K562 (cell line): ENCODE data around the gene TUBB4B. TPM values are rescaled to one million over a fixed set of nuclear protein-coding genes. Genes with fewer than 3 reads are reported as not detected.

ENCODE experiments used
- ATAC-seq: fragments of 200-7000 bp; cut with Tn5 transposase; 3 replicates; pipeline ENCODE4 v1.9.1; 2020; ENCODE audit warnings: moderate library complexity
- BruUV-seq: library from RNA; stranded (reverse); fragments of 400-500 nt; replicated peaks from 2 replicates; lab custom pipeline; 2021; lab: Mats Ljungman, UMichigan
- CTCF ChIA-PET: fragments of 300-600 bp; formaldehyde crosslinking; extraction: SDS; loops from one replicate; lab custom pipeline; 2021; ENCODE audit warnings: low intra/inter-chr PET ratio; lab: Yijun Ruan, JAX
- POLR2A ChIA-PET: fragments of 300-600, 350-650 bp; sonication (Branson Sonifier 250); formaldehyde crosslinking; extraction: SDS; loops from one replicate; lab custom pipeline; 2021; ENCODE audit warnings: antibody characterized with exemption, inconsistent platforms; lab: Yijun Ruan, JAX
- DNase-seq, 4 experiments: peaks; one replicate each; pipeline versions ENCODE4 v3.0.0 to v3.0.0-alpha.2; 2011 to 2018; ENCODE audit warnings: low spot score in 3 of 4, mixed read lengths in 3 of 4; ENCODE audit errors: extremely low read depth in 1 of 4
- FAIRE-seq: peaks from 2 replicates; lab custom pipeline; 2011; peaks lifted over from hg19 to GRCh38; lab: Jason Lieb, UNC
- H2AFZ ChIP-seq: 2 replicates; pipeline ENCODE4 v1.6.0; 2011; ENCODE audit warnings: low read depth, low read length, control low read depth, inconsistent platforms
- H3K27ac ChIP-seq: fragments of 200-600 bp; 3 replicates; pipeline ENCODE4 v1.8.0; 2011; ENCODE audit warnings: low read depth, mild to moderate bottlenecking, control low read depth, inconsistent platforms, low read length, moderate library complexity, mixed read lengths; ENCODE audit errors: extremely low read depth
- H3K27me3 ChIP-seq, 2 experiments: fragments of 300-600 bp in 1 of 2; 2 replicates in 1 of 2; 3 replicates in 1 of 2; pipeline versions ENCODE4 v1.6.0 to v1.8.0; 2011; ENCODE audit warnings: inconsistent platforms in 2 of 2, low read length in 2 of 2, mild to moderate bottlenecking in 1 of 2, mixed read lengths in 1 of 2, moderate library complexity in 1 of 2; ENCODE audit not compliant: control insufficient read depth in 2 of 2, insufficient read depth in 2 of 2
- H3K36me3 ChIP-seq: fragments of 300-600 bp; 3 replicates; pipeline ENCODE4 v1.8.0; 2011; ENCODE audit warnings: mild to moderate bottlenecking, low read length, inconsistent platforms; ENCODE audit not compliant: control insufficient read depth, insufficient read depth
- H3K4me1 ChIP-seq, 2 experiments: fragments of 200-600 bp in 1 of 2; replicated peaks in 1 of 2; 2 replicates in 1 of 2; 3 replicates in 1 of 2; pipeline versions ENCODE4 v1.5.1 to v1.8.0; 2011; ENCODE audit warnings: inconsistent platforms in 2 of 2, low read length in 2 of 2, mild to moderate bottlenecking in 1 of 2, mixed read lengths in 1 of 2, moderate library complexity in 1 of 2; ENCODE audit not compliant: control insufficient read depth in 2 of 2, insufficient read depth in 2 of 2
- H3K4me2 ChIP-seq: 2 replicates; pipeline ENCODE4 v1.6.1; 2011; ENCODE audit warnings: low read length, control low read depth, inconsistent platforms, mixed read lengths; ENCODE audit not compliant: insufficient read depth
- H3K4me3 ChIP-seq: fragments of 200-600 bp; sonication (generic), shearing (Covaris generic); 2 replicates; pipeline ENCODE4 v1.5.1; 2016; ENCODE audit warnings: control low read depth, inconsistent platforms
- H3K79me2 ChIP-seq: fragments of 200-600 bp; 3 replicates; pipeline ENCODE4 v1.8.0; 2011; ENCODE audit warnings: low read length, inconsistent platforms; ENCODE audit not compliant: control insufficient read depth, insufficient read depth
- H3K9ac ChIP-seq, 2 experiments: 2 replicates each; pipeline versions ENCODE4 v1.6.0 to v1.6.1; 2011; ENCODE audit warnings: low read depth in 2 of 2, low read length in 2 of 2, control low read depth in 1 of 2, inconsistent platforms in 1 of 2, mild to moderate bottlenecking in 1 of 2, mixed read lengths in 1 of 2; ENCODE audit not compliant: insufficient read depth in 1 of 2
- H3K9me1 ChIP-seq: one replicate; pipeline ENCODE4 v1.6.0; 2011; ENCODE audit warnings: inconsistent platforms, mild to moderate bottlenecking, low read length, moderate library complexity; ENCODE audit not compliant: control insufficient read depth, insufficient read depth
- H3K9me3 ChIP-seq: replicated peaks from 2 replicates; pipeline ENCODE4 v1.5.1; 2011; ENCODE audit warnings: low read depth, low read length, inconsistent platforms; ENCODE audit not compliant: control insufficient read depth, insufficient read depth
- H4K20me1 ChIP-seq: replicated peaks from 2 replicates; pipeline ENCODE4 v1.6.1; 2011; ENCODE audit warnings: low read length, inconsistent platforms, mixed read lengths; ENCODE audit not compliant: control insufficient read depth, insufficient read depth
- E4F1 ChIP-seq: fragments of 250-450 bp; sonication (Bioruptor Pico); IDR thresholded peaks from 2 replicates; pipeline ENCODE4 v1.5.0; 2021; ENCODE audit warnings: mild to moderate bottlenecking, borderline replicate concordance
- FOXK1 ChIP-seq: sonication (generic); formaldehyde crosslinking; IDR thresholded peaks from 2 replicates; pipeline ENCODE4 v1.8.0; 2022; ENCODE audit warnings: missing genetic modification reagents, mild to moderate bottlenecking, borderline replicate concordance
- FOXP1 ChIP-seq: sonication (generic); formaldehyde crosslinking; IDR thresholded peaks from 2 replicates; pipeline ENCODE4 v1.8.0; 2022; ENCODE audit warnings: mild to moderate bottlenecking, missing genetic modification reagents
- GTF2E2 ChIP-seq: fragments of 200-800 bp; sonication (Bioruptor generic); IDR thresholded peaks from 2 replicates; pipeline ENCODE4 v1.6.1; 2016; ENCODE audit warnings: missing genetic modification characterization, missing compliant biosample characterization
- GTF2F1 ChIP-seq: IDR thresholded peaks from 2 replicates; pipeline ENCODE4 v1.6.1; 2011; ENCODE audit warnings: low read depth, low read length, improper control_type of control experiment
- HMGXB4 ChIP-seq: sonication (generic); formaldehyde crosslinking; IDR thresholded peaks from 2 replicates; pipeline ENCODE4 v1.8.1; 2023; ENCODE audit warnings: mild to moderate bottlenecking, missing genetic modification reagents
- PTBP1 ChIP-seq: fragments of 200-400 bp; formaldehyde crosslinking; IDR thresholded peaks from 2 replicates; pipeline ENCODE4 v1.6.1; 2017; ENCODE audit warnings: low read depth, low read length
- RAD21 ChIP-seq, 2 experiments: fragments of 250-450 bp in 1 of 2; fragments of 450-650 bp in 1 of 2; sonication (Bioruptor Pico) in 1 of 2; formaldehyde crosslinking in 1 of 2; IDR thresholded peaks in 1 of 2; conservative IDR thresholded peaks in 1 of 2; 2 replicates each; pipeline versions ENCODE4 v1.4.0 to v1.8.0; 2020 to 2022; ENCODE audit warnings: mild to moderate bottlenecking in 2 of 2, moderate library complexity in 1 of 2
- RFX1 ChIP-seq: fragments of 450-650 bp; IDR thresholded peaks from 2 replicates; pipeline ENCODE4 v1.6.1; 2016; ENCODE audit warnings: mild to moderate bottlenecking, moderate library complexity
- SIN3A ChIP-seq, 2 experiments: fragments of 150-350 bp in 1 of 2; IDR thresholded peaks; 2 replicates each; pipeline ENCODE4 v1.6.1; 2011 to 2016; ENCODE audit warnings: borderline replicate concordance in 2 of 2, low read depth in 2 of 2, low read length in 2 of 2, mild to moderate bottlenecking in 2 of 2, moderate library complexity in 2 of 2; ENCODE audit not compliant: control insufficient read depth in 1 of 2
- SLC30A9 ChIP-seq: fragments of 250-450 bp; sonication (Bioruptor Pico); IDR thresholded peaks from 2 replicates; pipeline ENCODE4 v1.8.0; 2022; ENCODE audit warnings: mild to moderate bottlenecking, moderate library complexity
- SMC3 ChIP-seq: conservative IDR thresholded peaks from 2 replicates; pipeline ENCODE4 v1.6.1; 2011; ENCODE audit warnings: low read depth, low read length, improper control_type of control experiment; ENCODE audit not compliant: insufficient read depth
- ZNF212 ChIP-seq: fragments of 450-650 bp; formaldehyde crosslinking; IDR thresholded peaks from 2 replicates; pipeline ENCODE4 v1.4.0; 2020; ENCODE audit warnings: mild to moderate bottlenecking
- ZNF408 ChIP-seq: fragments of 250-450 bp; sonication (Bioruptor Pico); IDR thresholded peaks from 2 replicates; pipeline ENCODE4 v1.4.0; 2020; ENCODE audit warnings: low read depth, mild to moderate bottlenecking, moderate library complexity
- WGBS: fragments of 100-300 bp; shearing (Covaris generic); methylation state at CpG from one replicate; pipeline ENCODE4 v1.1.6; 2016; ENCODE audit warnings: low coverage, mixed read lengths; ENCODE audit not compliant: insufficient coverage; ENCODE audit errors: missing lambda C conversion rate; 5-methylcytosine and 5-hydroxymethylcytosine counted together
- in situ Hi-C: fragments of 300-500 bp; cut with MboI; formaldehyde crosslinking; loops from 4 replicates; pipeline ENCODE4 v1.15.0; 2018; ENCODE audit warnings: inconsistent platforms, mixed read lengths
- intact Hi-C: fragments of 100-400 bp; cut with micrococcal nuclease; formaldehyde crosslinking; loops from 2 replicates; pipeline ENCODE4 v1.14.2; 2022
- polyA plus RNA-seq, 8 experiments: library from polyadenylated mRNA; depleted of rRNA in 4 of 8; stranded (reverse) in 5 of 8; unstranded in 3 of 8; fragments of >200 nt; fragmentation: Nextera tagmentation in 2 of 8; fragmentation: Illumina TruSeq in 1 of 8; extraction: Ambion mirVana in 2 of 8; extraction: Trizol in 1 of 8; gene quantifications; 2 replicates each; pipeline versions ENCODE4 v1.2.1 to v1.2.3, GENCODE V29; 2011 to 2014; ENCODE audit warnings: inconsistent platforms in 1 of 8, missing spikeins in 1 of 8
- total RNA-seq, 7 experiments: library from RNA; depleted of rRNA in 6 of 7; stranded (reverse); fragments of >200 nt in 6 of 7; fragmentation: Illumina TruSeq in 2 of 7; extraction: Trizol in 2 of 7; gene quantifications; 2 replicates each; pipeline versions ENCODE4 v1.2.1 to v1.2.3, GENCODE V29; 2011 to 2021; ENCODE audit warnings: low replicate concordance in 1 of 7
- TF ChIP-seq, protein P1 (sequence below): fragments of 450-650 bp; formaldehyde crosslinking; IDR thresholded peaks from 2 replicates; pipeline ENCODE4 v1.4.0; 2022; ENCODE audit warnings: mild to moderate bottlenecking, moderate library complexity

Gene TUBB4B
- total and polyA plus RNA-seq, 9 of the 15 experiments (the other 6 are each of a cell fraction or from before 2014, with no cell fraction given), result 24.1 to 443 (median 268) TPM

- ATAC-seq (peak; percentile 8), FAIRE-seq (peak; percentile 70), DNase-seq (peak in 1 of 4 experiments; percentile 41)
- Histone ChIP-seq H3K36me3 (peaks cover 27% of the 10 kb centered on the region), H4K20me1 (peaks cover 30% of the 10 kb centered on the region), H3K4me1 (peaks cover 21 to 79% of the 10 kb centered on the region in 2 experiments; a peak in 4 of 5 replicates), H3K9me3 (no peaks in the 10 kb centered on the region), H3K4me3 (no peak overlapping the region), H3K9me1 (peaks cover 4% of the 10 kb centered on the region), H3K4me2 (peak overlapping the region; percentile 47), H3K9ac (peak overlapping the region; percentile 17 to 100; a peak in 3 of 4 replicates), H3K27ac (no peak overlapping the region; the same call in 2 of the 3 replicates), H2AFZ (no peak overlapping the region), H3K79me2 (peaks cover 47% of the 10 kb centered on the region), H3K27me3 (no peaks in the 10 kb centered on the region)
- CTCF ChIA-PET, result no interaction called here
- intact Hi-C loops, result loop anchor here (5.0 to 10.0 kb wide), 2 partner anchors 58 to 459 kb away; partner anchors contain the start of gene NRARP
- 52% methylated on average over 15 of the region's 15 CpGs for WGBS
- in situ Hi-C loops, result loop anchor here (25.0 kb wide), 1 partner anchor 457 kb away; the partner anchor contains the start of genes CCDC183 and TMEM141
- BruUV-seq, result no TSS peak
- POLR2A ChIA-PET, result interaction anchor here (0.6 to 6.5 kb wide), 17 partner anchors 10 to 483 kb away, joined by 3 to 221 read pairs (median 4); partner anchors contain the start of genes EXD3, NELFB, NOXA1 and STPG3
- TF ChIP-seq SMC3, result no peak
- no peak for TF ChIP-seq RFX1
- peak in 1 of 2 experiments; percentile 40; a peak in 2 of 4 replicates for TF ChIP-seq SIN3A (IDR thresholded peaks at IDR 0.05; ENCODE audit: borderline replicate concordance in 2 of 2, control insufficient read depth in 1 of 2, low read depth in 2 of 2, low read length in 2 of 2)
- no peak for TF ChIP-seq ZNF212 (CRISPR knock-in tag)
- no peak for TF ChIP-seq PTBP1
- no peak for TF ChIP-seq RAD21 (CRISPR knock-in tag; conservative IDR thresholded peaks at IDR 0.05 in 1 of 2, IDR thresholded peaks at IDR 0.05 in 1 of 2)
- TF ChIP-seq GTF2F1, result no peak
- TF ChIP-seq HMGXB4, result no peak; the same call in 1 of the 2 replicates
- no peak for TF ChIP-seq E4F1 (CRISPR knock-in tag)
- TF ChIP-seq ZNF408 (CRISPR knock-in tag), result no peak
- no peak for TF ChIP-seq GTF2E2
- TF ChIP-seq FOXP1, result no peak
- TF ChIP-seq SLC30A9 (CRISPR knock-in tag), result no peak
- TF ChIP-seq FOXK1 (CRISPR knock-in tag), result no peak
- TF ChIP-seq, protein P1, sequence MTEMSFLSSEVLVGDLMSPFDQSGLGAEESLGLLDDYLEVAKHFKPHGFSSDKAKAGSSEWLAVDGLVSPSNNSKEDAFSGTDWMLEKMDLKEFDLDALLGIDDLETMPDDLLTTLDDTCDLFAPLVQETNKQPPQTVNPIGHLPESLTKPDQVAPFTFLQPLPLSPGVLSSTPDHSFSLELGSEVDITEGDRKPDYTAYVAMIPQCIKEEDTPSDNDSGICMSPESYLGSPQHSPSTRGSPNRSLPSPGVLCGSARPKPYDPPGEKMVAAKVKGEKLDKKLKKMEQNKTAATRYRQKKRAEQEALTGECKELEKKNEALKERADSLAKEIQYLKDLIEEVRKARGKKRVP (CRISPR knock-in tag), result 0 out of 2 replicates have a peak, but pooled peaks have one; percentile 7
Observed at GRCh38 chr9:137243626-137244485, 2.8 kb downstream of the TUBB4B start.
